Naive thymus-derived CD4-positive, alpha-beta T cell (primary cell): Measurements from ENCODE around the gene BID. TPM values are rescaled to one million over a fixed set of nuclear protein-coding genes. Genes with fewer than 3 reads are reported as not detected.

ENCODE experiments used
- ATAC-seq: fragments of 150-1000 bp; cut with Tn5 transposase; 2 replicates; pipeline ENCODE4 v1.10.0; 2021; ENCODE audit warnings: mild to moderate bottlenecking, moderate library complexity
- CTCF ChIA-PET: fragments of 350-600 bp; sonication (Branson Sonifier 250); formaldehyde crosslinking; loops from one replicate; lab custom pipeline; 2021; ENCODE audit warnings: antibody characterized with exemption; lab: Charles Lee
- POLR2A ChIA-PET: fragments of 350-600 bp; sonication (Branson Sonifier 250); formaldehyde crosslinking; loops from one replicate; lab custom pipeline; 2021; ENCODE audit warnings: antibody characterized with exemption, inconsistent platforms; lab: Charles Lee
- DNase-seq, 9 donors: peaks; one replicate each; pipeline versions ENCODE4 v3.0.0 to v3.0.0-alpha.2; 2020 to 2022; ENCODE audit warnings: mixed read lengths in 1 of 9
- H3K27ac ChIP-seq: one replicate; pipeline ENCODE4 v1.7.0; 2013; ENCODE audit warnings: mild to moderate bottlenecking, low read depth, low read length, moderate library complexity
- H3K27me3 ChIP-seq, 2 donors: one replicate each; pipeline ENCODE4 v1.7.0; 2013; ENCODE audit warnings: low read length in 2 of 2, mild to moderate bottlenecking in 2 of 2, moderate library complexity in 2 of 2; ENCODE audit not compliant: control insufficient read depth in 2 of 2, insufficient read depth in 2 of 2
- H3K36me3 ChIP-seq, 3 experiments: 1 replicate in 2 of 3; 2 replicates in 1 of 3; pipeline ENCODE4 v1.7.0; 2013; ENCODE audit warnings: low read length in 3 of 3, mild to moderate bottlenecking in 3 of 3, moderate library complexity in 1 of 3; ENCODE audit not compliant: insufficient read depth in 3 of 3, control insufficient read depth in 2 of 3
- H3K4me1 ChIP-seq, 2 donors: one replicate each; pipeline ENCODE4 v1.7.0; 2013; ENCODE audit warnings: low read length in 2 of 2, mild to moderate bottlenecking in 2 of 2, moderate library complexity in 1 of 2; ENCODE audit not compliant: control insufficient read depth in 2 of 2, insufficient read depth in 2 of 2
- H3K4me3 ChIP-seq: 2 replicates; pipeline ENCODE4 v1.7.0; 2013; ENCODE audit warnings: mild to moderate bottlenecking, low read length
- H3K9me3 ChIP-seq, 3 experiments: 1 replicate in 2 of 3; 2 replicates in 1 of 3; pipeline ENCODE4 v1.7.0; 2013; ENCODE audit warnings: low read length in 3 of 3; ENCODE audit not compliant: control insufficient read depth in 2 of 3
- H3K27ac Mint-ChIP-seq, 9 donors: one replicate each; pipeline ENCODE4 v1.8.0; 2020 to 2022; ENCODE audit warnings: mixed read lengths in 9 of 9, mild to moderate bottlenecking in 8 of 9, moderate library complexity in 5 of 9, inconsistent platforms in 2 of 9
- H3K27me3 Mint-ChIP-seq, 5 donors: one replicate each; pipeline ENCODE4 v1.8.0; 2021 to 2022; ENCODE audit warnings: mixed read lengths in 5 of 5, mild to moderate bottlenecking in 1 of 5
- H3K36me3 Mint-ChIP-seq, 5 donors: one replicate each; pipeline ENCODE4 v1.8.0; 2020 to 2022; ENCODE audit warnings: mixed read lengths in 5 of 5, mild to moderate bottlenecking in 3 of 5, inconsistent platforms in 1 of 5
- H3K4me1 Mint-ChIP-seq, 7 donors: one replicate each; pipeline ENCODE4 v1.8.0; 2020 to 2022; ENCODE audit warnings: mixed read lengths in 7 of 7, mild to moderate bottlenecking in 3 of 7, inconsistent platforms in 1 of 7
- H3K4me3 Mint-ChIP-seq, 10 donors: one replicate each; pipeline ENCODE4 v1.8.0; 2020 to 2022; ENCODE audit warnings: mild to moderate bottlenecking in 10 of 10, mixed read lengths in 10 of 10, moderate library complexity in 6 of 10, inconsistent platforms in 2 of 10
- H3K9me3 Mint-ChIP-seq, 11 donors: one replicate each; pipeline ENCODE4 v1.8.0; 2020 to 2022; ENCODE audit warnings: mixed read lengths in 11 of 11, mild to moderate bottlenecking in 4 of 11, inconsistent platforms in 1 of 11, moderate library complexity in 1 of 11
- intact Hi-C, 2 donors: fragments of 100-400 bp; cut with micrococcal nuclease; formaldehyde crosslinking; loops; one replicate each; pipeline ENCODE4 v1.15.1; 2023
- polyA plus RNA-seq, 2 donors: library from polyadenylated mRNA; unstranded; fragments of 300-500 nt; fragmentation: Illumina TruSeq; gene quantifications; one replicate each; pipeline ENCODE4 v1.2.3, GENCODE V29; 2021
- total RNA-seq, 6 experiments: library from RNA in 5 of 6; stranded (reverse) in 5 of 6; gene quantifications; 1 replicate in 5 of 6; 2 replicates in 1 of 6; pipeline ENCODE4 v1.2.3 and lab custom pipeline; 2021 to 2026

Gene BID
- 10 to 100 TPM; 15.4 to 64.6 (median 21.9) TPM for total RNA-seq
- polyA plus RNA-seq, result 10 to 100 TPM; 51.4 to 66.2 TPM
- total RNA-seq (lab: John Stamatoyannopoulos, UW), result 10.6 reads per million, percentile 37 among the genes with 10 or more reads in this experiment

DNA sequence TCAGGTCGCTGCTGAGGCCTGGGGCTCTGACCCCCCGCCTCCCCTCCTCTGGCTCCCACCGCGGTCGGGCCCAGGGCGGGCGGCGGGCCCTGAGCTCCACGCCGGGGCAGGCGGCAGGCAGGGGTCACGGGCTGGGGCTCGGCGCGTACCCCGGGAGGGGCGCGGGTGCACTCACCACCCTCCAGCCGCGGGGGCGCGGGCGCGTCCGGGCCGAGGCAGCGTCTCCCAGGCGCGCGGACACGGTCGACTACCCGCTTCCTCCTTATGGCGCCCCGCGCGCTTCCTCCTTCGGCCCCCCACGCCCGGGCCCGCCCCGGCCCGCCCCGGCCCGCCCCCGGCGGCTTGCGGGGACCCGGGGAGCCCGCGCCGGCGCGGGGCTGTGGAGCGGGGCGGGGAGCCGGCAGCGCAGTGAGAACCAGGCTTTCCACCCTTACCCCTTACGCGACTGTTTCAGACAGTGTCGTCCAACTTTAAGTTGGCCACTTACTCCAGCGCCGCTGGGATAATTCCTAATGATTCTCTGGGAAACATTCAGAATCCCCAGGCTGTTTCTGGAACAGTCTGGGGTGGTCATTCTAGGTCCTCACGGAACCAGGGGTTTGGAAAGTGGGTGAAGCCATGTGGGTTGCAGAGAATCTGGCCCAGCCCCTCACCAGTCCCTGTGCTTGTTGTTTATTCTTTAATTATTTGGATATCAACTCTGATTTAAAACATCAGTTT lies at the start of gene BID:
Gene BID, minus strand, starts transcription at position 264 of the 720 bp plus-strand sequence. CDS start 24,353 bp downstream, outside the sequence.
- peaks cover 0 to 10% (median 4%) of the 10 kb centered on the region in 5 donors for H3K36me3 Mint-ChIP-seq
- POLR2A ChIA-PET, result interaction anchor here (0.7 to 2.3 kb wide), 4 partner anchors 9 to 305 kb away, joined by 3 to 7 read pairs (median 3); partner anchors contain the start of gene BCL2L13
- peaks cover 0 to 8% (median 0%) of the 10 kb centered on the region in 5 donors for H3K27me3 Mint-ChIP-seq
- H3K4me1 Mint-ChIP-seq, result peaks cover 54 to 87% (median 67%) of the 10 kb centered on the region in 7 donors
- H3K27me3 ChIP-seq, result no peaks in the 10 kb centered on the region
- CTCF ChIA-PET, result interaction anchor here (1.2 to 2.4 kb wide), 3 partner anchors 11 to 32 kb away, joined by 3 to 12 read pairs (median 9); no protein-coding TSS in a partner anchor
- H3K9me3 Mint-ChIP-seq, result no peaks in the 10 kb centered on the region
- H3K9me3 ChIP-seq, result no peaks in the 10 kb centered on the region
- ATAC-seq (peak; percentile 55), DNase-seq (peak in 6 of 9 donors; percentile 25 to 58 (median 41))
- peaks cover 51 to 69% of the 10 kb centered on the region in 2 donors for H3K4me1 ChIP-seq
- H3K36me3 ChIP-seq, result no peaks in the 10 kb centered on the region
- peak within 1 kb of the TSS; percentile 88 for H3K27ac ChIP-seq
- H3K4me3 ChIP-seq, result peak within 1 kb of the TSS; percentile 64
- H3K27ac Mint-ChIP-seq, result peak within 1 kb of the TSS; percentile 87 to 99 (median 96)
- intact Hi-C loops, result loop anchor here (2.0 to 5.0 kb wide), 2 partner anchors 136 to 687 kb away; partner anchors contain the start of gene BCL2L13 (in 1 of the 2)
- H3K4me3 Mint-ChIP-seq, result peak within 1 kb of the TSS; percentile 76 to 97 (median 92)

DNA sequence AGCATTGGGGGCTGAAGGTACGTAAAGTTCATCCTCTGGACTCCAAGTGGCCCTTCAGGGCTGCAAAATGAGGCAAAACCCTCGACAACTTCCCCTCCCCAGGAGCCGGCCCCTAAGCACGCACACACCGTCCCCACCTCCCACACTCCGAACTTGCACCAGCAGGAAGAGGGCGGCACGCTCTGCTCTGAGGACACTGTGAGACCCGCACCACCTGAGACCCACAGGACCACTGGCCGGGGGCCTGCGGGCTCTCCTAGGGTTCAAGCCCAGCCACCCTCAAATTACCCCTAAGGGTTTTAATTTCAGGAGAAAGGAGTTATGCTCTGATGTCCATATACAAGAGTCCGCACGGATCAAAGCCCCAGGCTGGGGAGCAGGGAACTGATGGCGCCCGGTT lies 49.7 kb upstream of the BID start:
- no peak overlapping the region for H3K4me3 ChIP-seq
- no peaks in the 10 kb centered on the region for H3K36me3 ChIP-seq
- no peaks in the 10 kb centered on the region for H3K9me3 Mint-ChIP-seq
- no peak overlapping the region for H3K27ac ChIP-seq
- H3K36me3 Mint-ChIP-seq, result peaks cover 0 to 19% (median 7%) of the 10 kb centered on the region in 5 donors
- no peaks in the 10 kb centered on the region for H3K27me3 Mint-ChIP-seq
- H3K4me3 Mint-ChIP-seq, result no peak overlapping the region
- no peaks in the 10 kb centered on the region for H3K4me1 ChIP-seq
- H3K9me3 ChIP-seq, result no peaks in the 10 kb centered on the region
- ATAC-seq (no peak), DNase-seq (no peak)
- ChIA-PET CTCF (interaction anchor here (0.6 kb wide), 1 partner anchor 254 kb away, joined by 3 read pairs; the partner anchor contains the start of gene PEX26), POLR2A (no interaction called here)
- intact Hi-C loops, result no loop called here
- no peaks in the 10 kb centered on the region for H3K27me3 ChIP-seq
- H3K4me1 Mint-ChIP-seq, result no peaks in the 10 kb centered on the region
- no peak overlapping the region for H3K27ac Mint-ChIP-seq

DNA sequence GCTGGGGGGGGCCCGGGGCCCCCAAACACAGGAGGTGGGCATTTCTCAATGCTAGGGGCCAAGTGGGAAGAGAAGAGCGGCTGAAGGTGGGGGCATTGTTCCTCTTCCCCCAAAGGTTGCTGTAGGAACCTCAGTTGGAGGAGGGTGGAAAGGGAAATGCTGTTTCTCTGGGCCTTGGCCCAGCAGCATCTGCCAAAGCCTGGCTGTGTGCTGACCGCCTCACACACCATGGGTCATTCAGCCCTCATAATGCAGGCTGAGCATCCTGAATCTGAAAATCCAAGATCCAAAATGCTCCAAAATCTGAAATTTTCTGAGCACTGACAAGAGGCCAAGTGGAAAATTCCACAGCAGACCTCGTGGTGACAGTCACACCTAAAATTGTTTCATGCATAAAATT lies 49.0 kb upstream of the BID start:
- Mint-ChIP-seq H3K36me3 (peaks cover 0 to 19% (median 7%) of the 10 kb centered on the region in 5 donors), H3K4me3 (no peak overlapping the region), H3K4me1 (no peaks in the 10 kb centered on the region), H3K9me3 (no peaks in the 10 kb centered on the region), H3K27ac (no peak overlapping the region), H3K27me3 (no peaks in the 10 kb centered on the region)
- intact Hi-C loops, result no loop called here
- no peaks in the 10 kb centered on the region for H3K9me3 ChIP-seq
- no peaks in the 10 kb centered on the region for H3K27me3 ChIP-seq
- no peak overlapping the region for H3K4me3 ChIP-seq
- ATAC-seq (no peak), DNase-seq (no peak)
- H3K4me1 ChIP-seq, result no peaks in the 10 kb centered on the region
- no peaks in the 10 kb centered on the region for H3K36me3 ChIP-seq
- POLR2A ChIA-PET, result no interaction called here
- CTCF ChIA-PET, result interaction anchor here (0.6 kb wide), 1 partner anchor 254 kb away, joined by 3 read pairs; the partner anchor contains the start of gene PEX26
- H3K27ac ChIP-seq, result no peak overlapping the region

DNA sequence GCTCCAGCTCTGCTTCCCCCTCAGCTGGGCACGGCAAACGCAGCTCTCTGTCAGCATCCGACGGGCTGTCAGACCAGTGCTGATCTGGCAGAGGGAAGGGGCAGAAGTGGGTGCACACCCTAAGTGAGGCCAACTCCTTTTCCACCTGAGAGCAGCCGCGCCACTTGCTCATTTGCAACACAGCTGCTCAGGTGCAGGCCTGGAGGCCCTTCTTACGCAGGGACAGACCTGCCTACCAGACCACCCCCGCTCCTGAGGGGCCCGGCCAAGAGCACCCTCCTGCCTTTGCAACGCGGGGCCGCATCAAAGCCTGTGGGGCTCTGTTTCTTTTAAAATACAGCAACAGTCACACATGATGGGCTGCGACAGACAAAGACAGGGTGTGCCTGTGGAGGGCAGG lies 47.8 kb upstream of the BID start:
- H3K36me3 Mint-ChIP-seq, result peaks cover 0 to 13% (median 7%) of the 10 kb centered on the region in 5 donors

DNA sequence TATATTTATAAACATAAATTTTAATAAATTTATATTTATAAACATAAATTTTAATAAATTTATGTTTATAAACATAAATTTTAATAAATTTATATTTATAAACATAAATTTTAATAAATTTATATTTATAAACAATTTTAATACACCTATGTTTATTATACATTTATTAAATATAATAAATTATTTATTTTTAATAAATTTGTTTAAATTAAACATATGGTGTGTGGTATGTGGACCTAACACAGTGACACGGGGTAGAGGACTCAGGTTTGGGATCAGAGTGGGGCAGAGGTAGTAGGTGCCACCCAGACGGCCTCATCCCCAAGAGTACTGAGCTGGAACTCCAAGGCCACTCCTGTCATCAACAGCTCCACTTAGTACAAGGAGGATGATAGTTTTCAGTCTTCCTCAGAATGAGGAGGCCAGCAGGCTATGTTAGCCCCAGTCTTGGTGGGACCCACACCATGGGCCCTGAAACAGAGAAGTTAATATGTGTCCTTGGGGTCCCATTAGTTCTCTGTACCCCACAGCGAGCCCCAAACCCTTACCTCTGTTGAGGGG lies 46.7 kb upstream of the BID start:
- H3K4me3 Mint-ChIP-seq, result no peak overlapping the region
- H3K4me1 Mint-ChIP-seq, result no peaks in the 10 kb centered on the region
- DNase-seq (no peak), ATAC-seq (no peak)
- no peaks in the 10 kb centered on the region for H3K4me1 ChIP-seq
- H3K9me3 ChIP-seq, result no peaks in the 10 kb centered on the region
- H3K27ac ChIP-seq, result no peak overlapping the region
- ChIA-PET POLR2A (interaction anchor here (0.5 kb wide), 1 partner anchor 106 kb away, joined by 3 read pairs; no protein-coding TSS in a partner anchor), CTCF (no interaction called here)
- no peaks in the 10 kb centered on the region for H3K9me3 Mint-ChIP-seq
- no peak overlapping the region for H3K27ac Mint-ChIP-seq
- no peak overlapping the region for H3K4me3 ChIP-seq
- H3K36me3 Mint-ChIP-seq, result peaks cover 0 to 11% (median 1%) of the 10 kb centered on the region in 5 donors
- H3K27me3 ChIP-seq, result no peaks in the 10 kb centered on the region
- intact Hi-C loops, result no loop called here
- H3K27me3 Mint-ChIP-seq, result no peaks in the 10 kb centered on the region
- no peaks in the 10 kb centered on the region for H3K36me3 ChIP-seq

More for the DNA sequence above, 47.8 kb upstream of the BID start:
- H3K27ac ChIP-seq, result no peak overlapping the region
- no peaks in the 10 kb centered on the region for H3K9me3 ChIP-seq
- Mint-ChIP-seq H3K27me3 (no peaks in the 10 kb centered on the region), H3K9me3 (no peaks in the 10 kb centered on the region), H3K4me1 (no peaks in the 10 kb centered on the region), H3K27ac (no peak overlapping the region), H3K4me3 (no peak overlapping the region)
- ATAC-seq (no peak), DNase-seq (no peak)
- CTCF ChIA-PET, result no interaction called here
- H3K4me3 ChIP-seq, result no peak overlapping the region
- intact Hi-C loops, result no loop called here
- no peaks in the 10 kb centered on the region for H3K36me3 ChIP-seq
- POLR2A ChIA-PET, result interaction anchor here (0.6 kb wide), 1 partner anchor 46 kb away, joined by 3 read pairs; no protein-coding TSS in a partner anchor
- no peaks in the 10 kb centered on the region for H3K27me3 ChIP-seq
- H3K4me1 ChIP-seq, result no peaks in the 10 kb centered on the region

DNA sequence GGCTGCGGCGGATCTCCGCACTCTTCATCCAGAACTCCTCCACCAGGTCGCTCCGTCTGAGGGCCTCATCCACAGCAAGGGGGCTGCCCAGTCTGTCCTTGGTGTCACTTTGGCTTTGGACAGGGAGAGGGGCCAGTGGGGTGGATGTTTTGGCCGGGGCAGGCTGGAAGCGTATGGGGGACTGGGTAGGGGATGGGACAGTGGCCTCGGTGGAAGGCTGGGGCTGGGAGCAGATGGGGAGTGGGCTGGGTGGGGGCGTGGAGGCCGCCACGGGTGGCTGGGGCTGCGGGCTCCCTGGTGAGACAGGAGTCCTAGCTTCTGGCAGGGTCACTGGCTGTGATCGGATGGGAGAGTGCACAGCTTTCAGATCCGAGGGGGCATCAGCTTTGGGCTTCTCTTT lies 44.4 kb upstream of the BID start:
- Histone ChIP-seq H3K36me3 (no peaks in the 10 kb centered on the region), H3K4me1 (no peaks in the 10 kb centered on the region), H3K9me3 (no peaks in the 10 kb centered on the region), H3K27me3 (no peaks in the 10 kb centered on the region), H3K27ac (no peak overlapping the region), H3K4me3 (no peak overlapping the region)
- ATAC-seq, result no peak
- H3K36me3 Mint-ChIP-seq, result peaks cover 0 to 12% (median 0%) of the 10 kb centered on the region in 5 donors
- ChIA-PET POLR2A (no interaction called here), CTCF (no interaction called here)
- H3K9me3 Mint-ChIP-seq, result no peaks in the 10 kb centered on the region
- H3K27ac Mint-ChIP-seq, result no peak overlapping the region
- H3K4me3 Mint-ChIP-seq, result no peak overlapping the region
- no peak for DNase-seq
- no peaks in the 10 kb centered on the region for H3K27me3 Mint-ChIP-seq
- H3K4me1 Mint-ChIP-seq, result no peaks in the 10 kb centered on the region
- intact Hi-C loops, result no loop called here
